BJ (cell line): Measurements from ENCODE around the gene ADARB2. TPM values are rescaled to one million over a fixed set of nuclear protein-coding genes. Genes with fewer than 3 reads are reported as not detected.
"Not testable (repeated sequence)": the region's sequence is repeated elsewhere in the genome, so short reads cannot be mapped to it uniquely, and the experiment has no call there.

ENCODE experiments used
- CTCF ChIA-PET: fragments of 350-600 bp; formaldehyde crosslinking; extraction: SDS; loops from one replicate; lab custom pipeline; 2021; ENCODE audit warnings: antibody characterized with exemption, inconsistent platforms; lab: Yijun Ruan, JAX
- POLR2A ChIA-PET: fragments of 300-600 bp; sonication (Branson Sonifier 250); formaldehyde crosslinking; extraction: SDS; loops from one replicate; lab custom pipeline; 2021; ENCODE audit warnings: antibody characterized with exemption; lab: Charles Lee
- DNase-seq: peaks from one replicate; pipeline ENCODE4 v3.0.0-alpha.2; 2011; ENCODE audit warnings: low read depth
- H3K27me3 ChIP-seq: 2 replicates; pipeline ENCODE4 v1.6.0; 2011; ENCODE audit warnings: low read length; ENCODE audit not compliant: control insufficient read depth, insufficient read depth
- H3K36me3 ChIP-seq: 2 replicates; pipeline ENCODE4 v1.5.1; 2011; ENCODE audit warnings: low read length; ENCODE audit not compliant: control insufficient read depth, insufficient read depth
- H3K4me3 ChIP-seq: 2 replicates; pipeline ENCODE4 v1.5.1; 2011; ENCODE audit warnings: low read depth, mild to moderate bottlenecking, control low read depth, low read length
- polyA plus RNA-seq: library from polyadenylated mRNA; depleted of rRNA; stranded (reverse); fragments of >200 nt; gene quantifications from 2 replicates; pipeline ENCODE4 v1.2.3, GENCODE V29; 2011
- TF ChIP-seq, protein P1 (sequence below): IDR thresholded peaks from 2 replicates; pipeline ENCODE4 v1.5.1; 2011; ENCODE audit warnings: low read depth, mild to moderate bottlenecking, control low read depth, inconsistent platforms, low read length, moderate library complexity; ENCODE audit not compliant: insufficient read depth

The ADARB2 gene
- polyA plus RNA-seq, 1 experiment, result not detected

GRCh38 chr10:1331560-1331959 lies 405.8 kb downstream of the ADARB2 start:
- ChIA-PET CTCF (no interaction called here), POLR2A (no interaction called here)
- TF ChIP-seq, protein P1, sequence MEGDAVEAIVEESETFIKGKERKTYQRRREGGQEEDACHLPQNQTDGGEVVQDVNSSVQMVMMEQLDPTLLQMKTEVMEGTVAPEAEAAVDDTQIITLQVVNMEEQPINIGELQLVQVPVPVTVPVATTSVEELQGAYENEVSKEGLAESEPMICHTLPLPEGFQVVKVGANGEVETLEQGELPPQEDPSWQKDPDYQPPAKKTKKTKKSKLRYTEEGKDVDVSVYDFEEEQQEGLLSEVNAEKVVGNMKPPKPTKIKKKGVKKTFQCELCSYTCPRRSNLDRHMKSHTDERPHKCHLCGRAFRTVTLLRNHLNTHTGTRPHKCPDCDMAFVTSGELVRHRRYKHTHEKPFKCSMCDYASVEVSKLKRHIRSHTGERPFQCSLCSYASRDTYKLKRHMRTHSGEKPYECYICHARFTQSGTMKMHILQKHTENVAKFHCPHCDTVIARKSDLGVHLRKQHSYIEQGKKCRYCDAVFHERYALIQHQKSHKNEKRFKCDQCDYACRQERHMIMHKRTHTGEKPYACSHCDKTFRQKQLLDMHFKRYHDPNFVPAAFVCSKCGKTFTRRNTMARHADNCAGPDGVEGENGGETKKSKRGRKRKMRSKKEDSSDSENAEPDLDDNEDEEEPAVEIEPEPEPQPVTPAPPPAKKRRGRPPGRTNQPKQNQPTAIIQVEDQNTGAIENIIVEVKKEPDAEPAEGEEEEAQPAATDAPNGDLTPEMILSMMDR, result no peak
- Histone ChIP-seq H3K36me3 (no peaks in the 10 kb centered on the region), H3K27me3 (no peaks in the 10 kb centered on the region), H3K4me3 (no peak overlapping the region)
- DNase-seq, result no peak

DNA sequence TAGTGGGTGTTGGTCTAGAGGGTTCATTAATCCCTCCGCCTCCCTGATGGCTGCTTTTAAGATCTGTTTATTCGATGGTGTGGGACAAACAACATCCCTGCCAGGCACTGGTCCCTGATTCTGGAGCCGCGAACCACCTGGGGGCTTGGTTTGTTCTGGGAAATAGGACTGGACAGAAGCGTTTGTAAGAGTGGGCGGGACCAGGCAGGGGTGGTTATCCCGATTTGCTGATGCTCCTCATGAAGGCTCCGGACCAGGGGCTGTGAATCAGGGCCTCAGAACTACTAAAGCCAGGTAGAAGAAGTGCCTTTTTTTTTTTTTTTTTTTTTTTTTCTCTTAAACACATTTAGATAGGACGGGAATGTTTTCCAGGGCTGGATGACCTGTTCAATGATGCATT lies 407.7 kb downstream of the ADARB2 start:
- Histone ChIP-seq H3K4me3 (no peak overlapping the region), H3K27me3 (no peaks in the 10 kb centered on the region), H3K36me3 (no peaks in the 10 kb centered on the region)
- ChIA-PET CTCF (no interaction called here), POLR2A (no interaction called here)
- TF ChIP-seq, protein P1, result no peak
- no peak for DNase-seq

GRCh38 chr10:1328981-1329614 lies 408.2 kb downstream of the ADARB2 start:
- Histone ChIP-seq H3K27me3 (no peaks in the 10 kb centered on the region), H3K36me3 (no peaks in the 10 kb centered on the region), H3K4me3 (no peak overlapping the region)
- CTCF ChIA-PET, result no interaction called here
- TF ChIP-seq, protein P1, result no peak
- POLR2A ChIA-PET, result no interaction called here
- DNase-seq, result no peak

DNA sequence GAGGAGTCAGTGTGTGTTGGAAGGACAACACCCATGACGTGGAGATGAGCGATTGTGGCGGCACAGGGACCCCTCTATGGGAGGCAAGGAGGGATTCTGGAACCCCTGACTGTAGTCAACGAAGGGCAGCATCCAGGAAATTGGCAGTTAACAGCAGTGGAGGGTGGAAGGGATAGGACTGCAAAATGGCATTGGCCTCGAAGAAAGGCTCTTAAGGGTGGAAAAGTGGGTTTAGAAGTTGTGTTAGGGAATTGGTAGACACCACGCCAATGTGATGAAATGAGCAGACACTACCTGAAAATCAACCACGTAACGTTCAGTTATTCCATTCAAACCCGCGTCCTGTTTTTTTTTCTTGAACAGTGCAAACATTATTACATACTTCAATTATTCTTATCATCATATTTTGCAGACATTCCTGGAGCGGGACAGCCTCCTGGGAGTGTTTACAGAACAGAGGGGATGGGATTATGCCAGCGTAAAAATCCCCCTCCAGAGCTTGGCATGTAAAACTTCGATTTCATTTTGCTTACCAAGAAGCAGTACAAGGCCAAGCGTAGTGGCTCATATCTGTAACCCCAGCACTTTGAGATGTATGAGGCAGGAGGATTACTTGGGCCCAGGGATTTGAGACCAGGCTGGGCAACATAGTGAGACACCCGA lies 409.0 kb downstream of the ADARB2 start:
- H3K4me3 ChIP-seq, result no peak overlapping the region
- CTCF ChIA-PET, result no interaction called here
- no peaks in the 10 kb centered on the region for H3K27me3 ChIP-seq
- TF ChIP-seq, protein P1, result no peak
- no peak for DNase-seq
- POLR2A ChIA-PET, result no interaction called here
- H3K36me3 ChIP-seq, result no peaks in the 10 kb centered on the region

GRCh38 chr10:1327759-1328158 lies 409.6 kb downstream of the ADARB2 start:
- ChIA-PET POLR2A (no interaction called here), CTCF (no interaction called here)
- TF ChIP-seq, protein P1, result no peak
- Histone ChIP-seq H3K4me3 (no peak overlapping the region), H3K27me3 (no peaks in the 10 kb centered on the region), H3K36me3 (no peaks in the 10 kb centered on the region)
- DNase-seq, result no peak

DNA sequence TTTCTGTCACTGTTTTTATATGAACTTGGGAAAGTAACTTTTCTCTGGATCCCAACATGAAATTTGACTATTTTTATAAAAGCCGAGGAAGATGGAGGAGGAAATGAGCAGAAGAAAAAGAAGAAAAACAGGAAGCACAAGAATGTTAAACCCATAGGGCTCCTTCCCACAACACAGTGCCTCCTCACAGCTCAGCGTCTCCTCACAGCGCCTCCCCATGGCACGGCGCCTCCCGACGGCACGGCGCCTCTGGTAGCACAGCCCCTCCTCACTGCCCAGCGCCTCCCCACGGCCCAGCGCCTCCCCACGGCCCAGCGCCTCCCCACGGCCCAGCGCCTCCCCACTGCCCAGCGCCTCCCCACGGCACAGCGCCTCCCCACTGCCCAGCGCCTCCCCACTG lies 410.8 kb downstream of the ADARB2 start:
- CTCF ChIA-PET, POLR2A ChIA-PET, H3K27me3 ChIP-seq, H3K36me3 ChIP-seq, H3K4me3 ChIP-seq, DNase-seq: not testable (repeated sequence)
